HG02884 (cell line): ENCODE results near the gene NTN5.
"Not testable (repeated sequence)": the region's sequence is repeated elsewhere in the genome, so short reads cannot be mapped to it uniquely, and the experiment has no call there.

ENCODE experiments used
- ATAC-seq: cut with Tn5 transposase; IDR thresholded peaks from one replicate; pipeline ENCODE4 v1.9.1; 2021; ENCODE audit warnings: mild to moderate bottlenecking, moderate library complexity; ENCODE audit not compliant: unreplicated experiment

NTN5 gene

DNA sequence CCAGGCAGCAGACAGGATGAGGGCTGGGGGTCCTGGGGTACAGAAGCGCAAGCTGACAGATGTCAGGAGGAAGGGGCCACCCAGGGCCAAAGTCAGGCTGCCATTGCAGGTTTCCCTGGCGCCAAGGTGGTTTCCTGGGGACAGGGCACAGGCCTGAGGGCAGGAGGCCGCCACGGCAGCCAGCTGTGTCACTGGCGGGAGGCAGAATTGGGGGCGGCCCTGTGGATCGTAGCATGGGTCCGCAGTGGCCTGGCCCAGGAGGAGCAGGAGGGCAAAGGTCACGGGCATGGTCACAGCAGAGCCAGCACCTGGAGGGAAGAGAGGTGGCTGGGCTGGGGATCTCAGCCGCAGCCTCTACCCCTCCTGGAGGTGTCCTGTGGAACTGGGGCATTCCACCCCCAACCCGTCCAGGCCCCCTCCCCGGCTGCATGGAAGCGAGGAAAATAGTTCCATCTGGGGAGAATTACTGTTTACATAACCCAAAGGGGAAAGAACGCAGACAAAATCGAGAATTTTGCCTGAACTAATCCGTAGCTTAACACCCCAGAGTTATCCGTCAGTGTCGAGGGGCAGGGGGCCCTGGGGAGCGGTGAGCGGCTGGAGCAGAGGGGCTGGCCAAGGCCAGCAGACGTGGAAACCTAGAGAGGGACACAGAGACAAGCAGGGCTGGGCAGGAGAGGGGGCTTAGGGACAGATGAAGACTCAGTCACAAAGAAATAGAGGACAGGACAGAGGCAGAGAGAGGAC lies 1.9 kb downstream of the NTN5 start:
- no peak for ATAC-seq

DNA sequence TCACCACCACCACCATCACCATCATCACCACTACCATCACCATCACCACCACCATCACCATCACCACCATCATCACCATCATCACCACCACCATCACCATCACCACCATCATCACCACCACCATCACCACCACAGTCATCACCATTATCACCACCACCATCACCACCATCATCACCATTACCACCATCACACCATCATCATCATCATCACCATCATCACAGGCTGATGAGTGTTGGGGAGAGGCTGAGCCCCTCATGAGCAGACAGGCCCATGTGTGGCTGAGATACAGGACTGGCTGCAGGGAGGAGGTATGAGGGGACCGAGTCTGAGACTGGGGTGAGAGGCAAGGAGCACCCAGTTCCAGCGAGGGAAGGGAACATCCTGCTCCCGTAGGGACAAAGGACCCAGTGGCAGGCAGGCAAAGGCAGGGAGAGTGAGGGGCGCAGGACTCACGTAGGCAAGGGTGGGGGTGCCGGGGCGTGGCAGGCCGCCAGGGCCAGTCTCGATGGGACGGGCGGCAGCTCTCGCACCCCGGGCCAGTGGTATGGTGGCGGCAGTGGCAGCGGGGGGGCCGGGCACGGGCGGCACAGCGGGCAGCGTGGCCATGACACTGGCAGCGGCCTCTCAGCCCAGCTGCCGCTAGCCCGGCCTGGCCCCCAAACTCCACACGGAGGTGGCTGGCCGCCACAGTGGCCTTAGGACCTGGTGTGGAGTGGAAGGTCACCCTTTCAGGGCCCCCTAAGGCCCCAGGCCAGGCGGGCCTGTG lies 2.7 kb downstream of the NTN5 start:
- ATAC-seq, result no peak

DNA sequence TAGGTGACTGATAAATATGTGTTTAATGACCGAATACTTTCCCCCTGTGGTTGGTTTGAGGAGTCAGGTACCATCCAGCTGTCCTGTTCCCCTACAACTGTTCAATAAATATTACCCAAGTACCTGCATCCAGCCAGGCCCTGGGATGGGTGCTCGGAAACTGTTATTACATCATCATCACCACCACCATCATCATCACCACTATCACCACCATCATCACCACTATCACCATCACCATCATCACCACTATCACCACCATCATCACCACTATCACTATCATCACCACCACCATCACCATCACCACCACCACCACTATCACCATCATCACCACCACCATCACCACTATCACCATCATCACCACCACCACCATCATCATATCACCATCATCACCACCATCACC lies 4.1 kb downstream of the NTN5 start:
- no peak for ATAC-seq

DNA sequence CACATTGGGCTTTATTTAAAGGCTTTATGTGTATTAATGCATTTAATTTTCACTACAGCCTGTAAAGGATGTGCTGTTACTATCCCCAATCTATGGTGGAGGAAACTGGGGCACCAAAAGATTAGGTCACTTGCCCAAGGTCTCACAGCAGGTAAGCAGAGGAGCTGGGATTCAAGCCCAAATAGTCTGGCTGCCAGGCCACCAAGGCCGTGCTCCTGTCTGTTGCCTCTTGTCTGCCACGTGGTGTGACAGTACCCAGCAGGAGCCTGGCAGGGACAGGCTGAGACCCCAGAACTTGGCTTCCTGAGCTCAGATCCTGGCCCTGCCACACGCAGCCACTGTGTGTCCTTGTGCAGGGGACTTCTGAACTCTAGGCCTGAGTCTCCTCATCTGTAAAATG lies 4.5 kb downstream of the NTN5 start:
- no peak for ATAC-seq

DNA sequence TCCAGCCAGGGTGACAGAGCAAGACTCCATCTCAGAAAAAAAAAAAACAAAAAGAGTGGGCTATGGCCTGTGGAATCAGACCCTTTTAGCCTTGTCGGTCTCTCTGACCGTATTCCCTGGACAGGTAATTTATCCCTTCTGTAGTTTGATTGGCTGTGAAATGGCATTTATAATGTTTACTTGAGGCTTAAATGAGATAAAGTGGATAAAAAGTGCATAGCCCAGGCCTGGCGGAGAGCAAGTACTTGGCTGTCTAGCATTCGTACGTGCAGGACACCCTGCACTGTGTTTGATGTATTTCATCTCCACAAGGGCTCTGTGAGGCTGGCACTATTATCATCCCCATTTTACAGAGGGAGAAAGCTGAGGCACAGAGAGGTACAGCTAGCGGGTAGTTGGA lies 7.0 kb downstream of the NTN5 start:
- no peak for ATAC-seq

DNA sequence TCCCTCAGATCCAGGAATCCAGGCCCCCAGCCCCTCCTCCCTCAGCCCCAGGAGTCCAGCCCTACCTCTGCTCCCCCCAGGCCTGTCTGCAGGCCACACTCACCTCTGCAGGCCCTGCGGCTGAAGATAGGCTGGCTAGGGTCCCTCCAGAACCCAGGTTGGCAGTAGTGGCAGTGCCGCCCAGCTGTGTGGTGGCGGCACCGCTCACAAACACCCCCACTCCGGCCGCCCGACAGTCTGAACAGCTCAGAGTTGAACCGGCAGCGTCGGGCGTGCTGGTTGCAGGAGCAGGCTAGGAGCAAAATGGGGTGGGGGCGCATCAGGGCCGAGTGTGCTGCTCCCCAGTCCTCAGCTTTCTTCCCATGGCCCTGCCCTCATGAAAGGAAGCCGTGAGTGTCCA lies 8.3 kb downstream of the NTN5 start:
- no peak for ATAC-seq

DNA sequence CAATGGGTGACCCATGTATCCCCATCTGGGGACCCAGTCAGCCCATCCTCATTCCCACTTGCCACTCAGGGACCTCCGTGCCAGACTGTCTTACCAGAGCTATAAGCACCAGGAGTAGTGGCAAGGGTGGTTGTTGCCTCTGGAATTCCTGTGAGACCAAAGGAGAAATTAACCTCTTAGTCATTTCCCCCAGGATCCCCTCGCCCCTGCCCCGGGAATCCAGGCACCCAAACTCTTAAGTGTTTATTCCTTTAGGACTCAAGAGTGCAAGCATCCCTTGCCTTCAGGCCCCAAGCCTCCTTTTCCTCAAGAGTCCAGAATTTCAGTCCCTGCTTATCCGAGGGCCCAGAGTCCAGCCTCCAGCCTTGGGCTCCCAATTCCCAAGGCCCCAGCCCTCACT lies 9.2 kb downstream of the NTN5 start:
- ATAC-seq, result no peak

- ATAC-seq, result no peak
These were observed 11.1 kb downstream of the NTN5 start for GRCh38 chr19:48661711-48662090.

GRCh38 chr19:48660852-48661710 lies 11.7 kb downstream of the NTN5 start:
- ATAC-seq, result peak; percentile 72

DNA sequence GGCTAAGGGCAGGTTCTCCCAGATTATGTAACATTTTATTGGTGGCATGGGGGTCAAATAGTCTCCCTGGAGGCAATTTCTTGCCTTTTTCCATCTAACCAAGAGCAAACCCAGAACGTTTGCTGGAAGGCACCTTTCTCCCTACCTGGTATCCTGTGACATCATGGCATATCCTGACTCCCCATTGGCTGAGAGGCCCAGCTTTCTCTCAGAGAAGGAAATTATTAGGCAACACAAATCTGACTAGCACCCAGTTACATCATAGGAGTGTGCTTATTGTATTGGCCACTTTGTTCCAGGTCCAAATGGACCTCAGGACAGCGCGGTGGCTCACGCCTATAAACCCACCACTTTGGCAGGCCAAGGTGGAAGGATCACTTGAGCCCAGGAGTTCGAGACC lies 13.0 kb downstream of the NTN5 start:
- no peak for ATAC-seq

DNA sequence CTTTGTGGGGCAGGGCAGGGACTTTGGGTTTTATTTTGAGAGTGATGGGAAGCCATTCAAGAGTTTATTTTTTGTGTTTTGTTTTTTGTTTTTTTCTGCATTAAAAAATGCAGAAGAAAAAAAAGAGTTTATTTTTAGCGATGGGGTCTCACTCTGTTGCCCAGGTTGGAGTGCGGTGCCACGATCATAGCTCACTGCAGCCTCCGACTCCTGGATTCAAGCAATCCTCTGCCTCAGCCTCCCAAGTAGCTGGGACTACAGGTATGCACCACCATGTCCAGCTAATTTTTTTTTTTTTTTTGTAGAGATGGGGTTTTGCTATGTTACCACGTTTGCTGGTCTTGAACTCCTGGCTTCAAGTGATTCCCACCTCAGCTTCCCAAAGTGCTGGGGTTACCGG lies 14.3 kb downstream of the NTN5 start:
- ATAC-seq, result no peak

DNA sequence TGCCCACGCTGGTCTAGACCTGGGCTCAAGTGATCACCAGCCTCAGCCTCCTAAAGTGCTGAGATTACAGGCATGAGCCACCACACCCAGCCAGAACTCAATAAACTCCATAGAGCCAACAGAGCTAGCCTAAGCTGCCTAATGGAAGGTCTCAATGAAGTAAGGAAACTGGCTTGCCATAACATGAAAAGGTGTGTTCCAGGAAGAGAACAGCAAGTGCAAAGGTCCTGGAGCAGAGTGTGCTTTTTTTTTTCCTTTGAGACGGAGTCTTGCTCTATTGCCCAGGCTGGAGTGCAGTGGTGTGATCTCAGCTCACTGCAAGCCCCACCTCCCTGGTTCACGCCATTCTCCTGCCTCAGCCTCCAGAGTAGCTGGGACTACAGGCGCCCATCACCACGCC lies 15.0 kb downstream of the NTN5 start:
- ATAC-seq, result not testable (repeated sequence)

DNA sequence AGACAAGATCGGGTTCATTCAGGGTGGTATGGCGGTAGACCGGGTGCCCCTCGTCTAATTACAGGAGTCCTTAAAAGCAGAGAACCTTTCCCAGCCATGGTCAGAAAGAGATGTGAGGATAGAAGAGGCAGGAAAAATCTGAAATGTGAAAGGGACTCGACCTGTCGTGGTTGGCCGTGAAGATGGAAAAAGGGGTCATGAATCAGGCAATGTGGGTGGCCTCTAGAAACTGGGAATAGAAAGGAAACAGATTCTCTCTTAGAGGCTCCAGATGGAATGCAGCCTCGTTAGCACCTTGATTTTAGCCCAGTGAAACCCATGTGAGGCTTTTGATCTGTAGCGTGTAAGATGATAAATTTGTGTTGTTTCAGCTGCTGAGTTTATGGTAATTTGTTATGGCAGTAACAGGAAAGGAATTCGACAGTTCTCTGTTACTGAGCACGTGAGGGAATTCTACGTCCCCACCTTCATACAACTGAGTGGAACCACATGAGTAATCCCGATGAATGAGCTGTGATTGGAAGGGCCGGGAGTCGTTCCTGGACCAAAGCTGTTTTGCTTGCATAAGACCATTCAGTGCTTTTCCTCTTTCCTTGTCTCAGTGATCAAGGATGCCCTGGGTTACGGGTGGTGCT lies 15.9 kb downstream of the NTN5 start:
- no peak for ATAC-seq

DNA sequence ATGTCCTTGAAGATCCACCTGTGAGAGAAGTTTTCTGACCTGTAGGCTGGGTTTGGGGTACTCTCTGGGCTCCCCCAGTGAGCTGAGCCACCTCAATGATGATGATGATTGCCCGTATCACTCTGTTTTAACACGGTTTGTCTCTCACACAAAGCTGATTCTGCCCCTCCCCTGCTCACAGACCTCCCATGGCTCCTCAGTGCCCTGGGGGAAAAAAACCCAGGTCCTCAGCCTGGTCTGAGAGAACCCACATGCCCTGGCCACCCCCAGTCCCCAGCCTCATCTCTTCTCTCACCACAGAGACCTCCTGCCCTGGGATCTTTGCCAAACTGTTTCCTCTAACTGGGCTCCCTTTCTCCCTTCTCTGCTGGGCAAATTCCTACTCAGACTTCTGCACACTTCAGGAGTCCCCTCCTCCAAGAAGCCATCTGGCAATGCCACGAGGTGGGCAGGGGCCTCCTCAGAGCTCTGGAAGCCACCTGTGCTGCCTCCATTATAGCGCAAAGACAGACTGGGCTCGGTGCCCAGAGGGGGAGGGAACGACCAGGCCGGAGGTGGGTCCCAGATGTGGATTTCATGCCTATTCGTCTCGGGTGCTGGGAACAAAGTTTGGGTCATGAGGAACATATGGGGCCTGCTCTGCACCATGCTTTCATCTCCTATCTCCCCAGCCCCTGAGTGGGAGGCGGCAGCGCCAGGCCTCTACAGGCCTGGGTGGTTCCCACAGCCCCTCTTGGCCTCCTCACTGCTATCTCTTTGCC lies 18.3 kb downstream of the NTN5 start:
- no peak for ATAC-seq

DNA sequence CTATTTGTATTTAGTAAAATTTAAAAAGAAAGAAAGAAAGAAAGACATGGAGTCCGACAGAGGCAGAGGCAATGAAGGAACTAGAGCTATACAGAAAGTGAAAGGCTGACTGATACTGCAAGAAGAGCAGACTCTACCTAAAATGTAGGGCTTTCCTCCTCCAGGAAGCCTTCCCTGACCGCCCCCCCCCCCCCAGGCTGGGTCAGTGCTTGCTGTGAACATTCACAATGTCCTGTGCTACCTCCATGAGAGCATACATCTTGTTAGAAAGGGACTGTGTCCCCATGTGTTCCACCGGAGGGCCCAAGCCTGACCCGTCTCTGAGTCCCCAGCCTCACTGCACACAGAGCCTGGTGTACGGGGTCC lies 21.2 kb downstream of the NTN5 start:
- no peak for ATAC-seq

DNA sequence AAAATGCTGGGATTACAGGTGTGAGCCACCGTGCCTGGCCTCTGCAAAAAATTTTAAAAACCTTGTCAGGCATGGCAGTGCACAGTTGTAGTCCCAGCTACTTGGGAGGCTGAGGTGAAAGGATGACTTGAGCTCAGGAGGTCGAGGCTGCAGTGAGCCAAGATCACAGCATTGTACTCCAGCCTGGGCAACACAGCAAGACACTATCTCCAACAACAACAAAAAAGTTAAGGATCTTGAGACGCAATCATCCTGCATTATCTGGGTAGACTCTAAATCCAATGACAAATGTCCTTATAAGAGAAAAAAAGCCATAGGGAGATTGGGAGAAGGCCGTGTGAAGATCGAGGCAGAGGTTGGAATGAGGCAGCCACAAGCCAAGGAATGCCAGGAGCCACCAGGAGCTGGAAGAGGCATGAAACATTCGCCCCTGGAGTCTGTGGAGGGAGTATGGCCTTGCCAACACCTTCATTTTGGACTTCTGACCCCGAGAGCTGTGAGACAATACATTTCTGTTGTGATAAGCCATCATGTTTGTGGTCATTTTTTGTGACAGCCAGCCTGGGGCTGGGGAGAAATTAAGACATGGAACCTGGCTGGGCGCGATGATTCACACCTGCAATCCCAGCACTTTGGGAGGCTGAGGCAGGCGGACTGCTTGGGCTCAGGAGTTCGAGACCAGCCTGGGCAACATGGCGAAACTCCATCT lies 21.7 kb downstream of the NTN5 start:
- ATAC-seq, result no peak

DNA sequence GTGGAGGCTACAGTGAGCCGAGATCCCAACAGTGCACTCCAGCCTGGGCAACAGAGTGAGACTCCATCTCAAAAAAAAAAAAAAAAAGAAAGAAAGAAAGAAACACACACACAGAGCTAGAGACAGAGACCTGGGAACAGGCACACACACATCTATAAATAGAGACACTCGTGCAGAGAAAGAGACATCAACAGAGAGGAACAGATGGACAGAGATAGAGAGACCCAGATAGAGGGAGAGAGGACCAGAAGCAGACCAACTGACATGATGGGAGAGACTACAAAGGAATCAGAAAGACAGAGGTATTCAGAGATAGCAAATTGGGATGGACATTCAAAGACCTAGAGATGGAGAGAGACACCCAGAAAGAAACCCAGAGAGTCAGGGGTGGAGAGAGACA lies 24.7 kb downstream of the NTN5 start:
- ATAC-seq, result no peak

DNA sequence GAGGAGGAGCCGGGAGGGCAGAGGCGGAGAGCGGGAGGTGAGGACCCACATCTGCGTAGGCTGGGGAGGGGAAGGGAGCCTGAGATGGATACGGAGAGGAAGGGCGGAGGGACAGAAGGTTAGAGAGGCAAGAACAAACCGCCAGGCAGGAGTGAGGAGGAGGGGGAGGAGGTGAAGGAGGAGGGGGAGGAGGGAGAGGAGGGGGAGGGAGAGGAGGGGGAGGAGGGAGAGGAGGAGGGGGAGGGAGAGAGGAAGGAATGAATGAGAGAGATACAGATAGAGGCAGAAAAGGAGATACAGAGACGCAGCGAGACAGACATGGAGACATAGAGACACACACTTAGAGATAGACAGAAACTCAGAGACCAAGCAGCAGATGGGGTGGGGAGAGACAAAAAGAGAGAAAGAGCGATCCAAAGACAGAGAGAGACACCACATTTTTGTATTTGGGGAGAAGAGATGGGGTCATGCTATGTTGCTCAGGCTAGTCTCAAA lies 26.0 kb downstream of the NTN5 start:
- no peak for ATAC-seq

GRCh38 chr19:48646001-48646721 lies 26.7 kb downstream of the NTN5 start, which contains the start of gene CA11:
Gene CA11 (minus strand): TSS chr19:48646187. CDS start chr19:48645632, 555 bp downstream.
- ATAC-seq, result peak; percentile 80
